ENCODE data around the gene ZSWIM4. TPM values are rescaled to one million over a fixed set of nuclear protein-coding genes. Genes with fewer than 3 reads are reported as not detected.

The ZSWIM4 gene
- total and polyA plus RNA-seq, 10 of the 15 experiments (the other 5 are each of a cell fraction or from before 2014, with no cell fraction given): 0.73 to 11.1 (median 1.8) TPM; not detected in 2

GRCh38 chr19:13861714-13862531 is 66.7 kb downstream of the ZSWIM4 start (continued):
- TF ChIP-seq RBBP5 (conservative IDR thresholded peaks at IDR 0.05) (no peak), MTA3 (IDR thresholded peaks at IDR 0.05; ENCODE audit: borderline replicate concordance, low read length) (0 out of 2 replicates have a peak, but pooled peaks have one; percentile 78), NKRF (conservative IDR thresholded peaks at IDR 0.05) (0 out of 2 replicates have a peak, but pooled peaks have one; percentile 51), YY1 (IDR thresholded peaks at IDR 0.05; ENCODE audit: low read depth, low read length) (peak; percentile 84), RAD51 (IDR thresholded peaks at IDR 0.05) (no peak), FOXM1 (IDR thresholded peaks at IDR 0.05; ENCODE audit: low read depth, low read length) (peak; percentile 67; the same call in 1 of the 2 replicates), NFYB (IDR thresholded peaks at IDR 0.05; ENCODE audit: insufficient read depth, low read depth, low read length) (no peak), MAX (IDR thresholded peaks at IDR 0.05; ENCODE audit: low read depth, low read length) (no peak), DPF2 (IDR thresholded peaks at IDR 0.05) (peak; percentile 97), BACH1 (IDR thresholded peaks at IDR 0.05; ENCODE audit: borderline replicate concordance) (peak; percentile 90), MEF2B (IDR thresholded peaks at IDR 0.05; ENCODE audit: partially characterized antibody, poor library complexity, severe bottlenecking) (peak; percentile 99), MYB (IDR thresholded peaks at IDR 0.05; ENCODE audit: borderline replicate concordance, low read depth, low read length) (0 out of 2 replicates have a peak, but pooled peaks have one; percentile 25), CEBPB (IDR thresholded peaks at IDR 0.05; ENCODE audit: borderline replicate concordance in 1 of 2, low read depth in 2 of 2, low read length in 2 of 2) (no peak), E2F4 (IDR thresholded peaks at IDR 0.05; ENCODE audit: low read depth, low read length) (0 out of 2 replicates have a peak, but pooled peaks have one; percentile 17), SUZ12 (IDR thresholded peaks at IDR 0.05; ENCODE audit: unreplicated experiment) (no peak), RCOR1 (conservative IDR thresholded peaks at IDR 0.05; ENCODE audit: low read depth, low read length) (no peak; the same call in 1 of the 2 replicates), TCF12 (IDR thresholded peaks at IDR 0.05; ENCODE audit: low read depth, low read length) (peak; percentile 92)

Data from GM12878 (cell line).